HG03066 (cell line): ENCODE results near the gene SULT1A1.

ENCODE experiments used
- ATAC-seq: cut with Tn5 transposase; IDR thresholded peaks from one replicate; pipeline ENCODE4 v1.9.1; 2021; ENCODE audit warnings: low read depth; ENCODE audit not compliant: unreplicated experiment

SULT1A1 gene

GRCh38 chr16:28562199-28562598 lies 47.6 kb downstream of the SULT1A1 start:
- ATAC-seq: no peak

- no peak for ATAC-seq
Measured at GRCh38 chr16:28561557-28562187, 48.2 kb downstream of the SULT1A1 start.

- no peak for ATAC-seq
Measured at GRCh38 chr16:28558456-28558855, 51.4 kb downstream of the SULT1A1 start.

DNA sequence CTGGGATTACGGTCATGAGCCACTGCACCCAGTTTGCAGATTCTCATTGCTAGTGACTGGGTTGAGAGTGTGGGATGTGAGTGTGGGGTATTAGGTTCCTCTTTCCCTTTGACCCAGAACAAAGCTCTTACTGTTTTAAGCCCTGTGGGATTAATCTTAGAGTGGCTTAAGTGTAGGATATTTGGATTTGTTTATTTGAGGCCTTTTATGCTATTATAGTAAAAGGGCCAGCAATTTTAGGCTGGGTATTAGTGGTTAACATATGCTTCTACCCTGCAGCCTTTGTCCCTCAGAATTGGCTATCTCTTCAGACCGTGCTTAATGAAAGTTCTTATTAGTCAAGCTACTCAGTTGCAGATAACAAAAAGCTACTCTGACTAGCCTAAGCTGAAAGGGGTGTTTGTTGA lies 52.9 kb downstream of the SULT1A1 start:
- no peak for ATAC-seq

DNA sequence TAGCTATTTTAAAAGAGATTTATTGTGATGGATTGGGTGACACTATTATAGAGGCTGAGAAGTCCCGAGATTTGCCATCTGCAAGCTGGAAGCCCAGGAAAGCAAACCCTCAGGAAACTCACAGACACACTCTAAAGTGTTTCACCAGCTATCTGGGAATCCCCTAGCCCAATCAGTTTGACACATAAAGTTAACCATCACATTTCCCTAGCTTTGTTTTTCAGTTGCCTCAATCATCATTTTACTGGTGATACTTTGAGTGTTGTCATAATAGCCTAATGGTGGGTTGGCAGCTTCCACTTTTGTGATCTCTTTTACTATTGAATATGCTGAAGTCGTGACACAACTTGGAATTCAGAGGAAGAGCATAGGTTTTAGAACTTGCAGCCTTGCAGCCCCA lies 54.3 kb downstream of the SULT1A1 start:
- no peak for ATAC-seq
